K562 (cell line): ENCODE data around the gene ZNF335. TPM values are rescaled to one million over a fixed set of nuclear protein-coding genes. Genes with fewer than 3 reads are reported as not detected.

Source experiments
- ATF3 ChIP-seq, 2 experiments: fragments of 450-650 bp in 1 of 2; sonication (generic) in 1 of 2; formaldehyde crosslinking in 1 of 2; IDR thresholded peaks in 1 of 2; conservative IDR thresholded peaks in 1 of 2; 2 replicates each; pipeline versions ENCODE4 v1.6.1 to v1.8.1; 2016 to 2023; ENCODE audit warnings: mild to moderate bottlenecking in 2 of 2, moderate library complexity in 2 of 2, inconsistent platforms in 1 of 2, missing genetic modification reagents in 1 of 2
- BRD4 ChIP-seq: fragments of 200-600 bp; sonication (generic); IDR thresholded peaks from 2 replicates; pipeline ENCODE4 v1.6.1; 2017; ENCODE audit warnings: inconsistent platforms
- CCNT2 ChIP-seq: IDR thresholded peaks from 2 replicates; pipeline ENCODE4 v1.6.1; 2011; ENCODE audit warnings: borderline replicate concordance, low read depth, mild to moderate bottlenecking, moderate library complexity, mixed read lengths, low read length; ENCODE audit not compliant: insufficient read length; ENCODE audit errors: extremely low read depth
- CHD4 ChIP-seq: fragments of 200-600 bp; sonication (generic); IDR thresholded peaks from 3 replicates; pipeline ENCODE4 v1.6.1; 2012; ENCODE audit warnings: low read depth, mild to moderate bottlenecking, mixed read lengths, low read length, inconsistent platforms; ENCODE audit not compliant: insufficient read depth, insufficient replicate concordance, poor library complexity, severe bottlenecking
- EGR1 ChIP-seq: fragments of 450-650 bp; conservative IDR thresholded peaks from 2 replicates; pipeline ENCODE4 v1.6.1; 2017; ENCODE audit warnings: mild to moderate bottlenecking
- JUND ChIP-seq, 2 experiments: IDR thresholded peaks; 2 replicates in 1 of 2; 3 replicates in 1 of 2; pipeline ENCODE4 v1.6.1; 2011; ENCODE audit warnings: borderline replicate concordance in 2 of 2, low read depth in 2 of 2, low read length in 2 of 2, improper control_type of control experiment in 1 of 2, missing biosample characterization in 1 of 2, missing genetic modification characterization in 1 of 2, missing genetic modification reagents in 1 of 2
- LEF1 ChIP-seq: fragments of 450-650 bp; IDR thresholded peaks from 2 replicates; pipeline ENCODE4 v1.6.1; 2016; ENCODE audit warnings: mild to moderate bottlenecking
- MCM3 ChIP-seq: fragments of 450-650 bp; IDR thresholded peaks from 2 replicates; pipeline ENCODE4 v1.6.1; 2016
- MCM7 ChIP-seq, 2 experiments: fragments of 450-650 bp; IDR thresholded peaks; 2 replicates each; pipeline ENCODE4 v1.6.1; 2016 to 2018
- NR2C1 ChIP-seq, 2 experiments: fragments of 450-650 bp; IDR thresholded peaks; 2 replicates each; pipeline ENCODE4 v1.6.1; 2017; ENCODE audit warnings: mild to moderate bottlenecking in 2 of 2, antibody characterized with exemption in 1 of 2, inconsistent platforms in 1 of 2, missing compliant biosample characterization in 1 of 2, missing genetic modification characterization in 1 of 2
- NR2C2 ChIP-seq, 2 experiments: fragments of 200-800 bp in 1 of 2; sonication (Bioruptor generic) in 1 of 2; sonication (generic) in 1 of 2; formaldehyde crosslinking in 1 of 2; IDR thresholded peaks; 2 replicates each; pipeline versions ENCODE4 v1.6.1 to v1.8.0; 2016 to 2022; ENCODE audit warnings: mild to moderate bottlenecking in 1 of 2, missing compliant biosample characterization in 1 of 2, missing genetic modification characterization in 1 of 2, missing genetic modification reagents in 1 of 2
- PCBP1 ChIP-seq: fragments of 200-400 bp; formaldehyde crosslinking; IDR thresholded peaks from 2 replicates; pipeline ENCODE4 v1.6.1; 2018; ENCODE audit warnings: mild to moderate bottlenecking, low read depth, low read length; ENCODE audit not compliant: poor library complexity, severe bottlenecking
- POU5F1 ChIP-seq: fragments of 150-350 bp; IDR thresholded peaks from 2 replicates; pipeline ENCODE4 v1.6.1; 2014; ENCODE audit warnings: borderline replicate concordance, low read length, low read depth, mild to moderate bottlenecking; ENCODE audit not compliant: partially characterized antibody
- RAD21 ChIP-seq, 2 experiments: fragments of 250-450 bp in 1 of 2; fragments of 450-650 bp in 1 of 2; sonication (Bioruptor Pico) in 1 of 2; formaldehyde crosslinking in 1 of 2; IDR thresholded peaks in 1 of 2; conservative IDR thresholded peaks in 1 of 2; 2 replicates each; pipeline versions ENCODE4 v1.4.0 to v1.8.0; 2020 to 2022; ENCODE audit warnings: mild to moderate bottlenecking in 2 of 2, moderate library complexity in 1 of 2
- SMAD3 ChIP-seq: fragments of 450-650 bp; formaldehyde crosslinking; conservative IDR thresholded peaks from 2 replicates; pipeline ENCODE4 v1.4.0; 2020; ENCODE audit warnings: mild to moderate bottlenecking
- SREBF2 ChIP-seq: sonication (generic); formaldehyde crosslinking; IDR thresholded peaks from 2 replicates; pipeline ENCODE4 v1.4.0; 2020; ENCODE audit warnings: mild to moderate bottlenecking, missing genetic modification reagents
- TCF7L2 ChIP-seq: fragments of 150-350 bp; IDR thresholded peaks from 2 replicates; pipeline ENCODE4 v1.6.1; 2016; ENCODE audit warnings: low read depth, mild to moderate bottlenecking, low read length, moderate library complexity
- WHSC1 ChIP-seq: IDR thresholded peaks from one replicate; pipeline ENCODE4 v1.6.1; 2012; ENCODE audit warnings: low read length, control low read depth, inconsistent platforms
- ZNF124 ChIP-seq: sonication (generic); formaldehyde crosslinking; IDR thresholded peaks from 2 replicates; pipeline ENCODE4 v1.8.1; 2022; ENCODE audit warnings: missing genetic modification reagents
- ZNF174 ChIP-seq: fragments of 250-450 bp; sonication (Bioruptor Pico); IDR thresholded peaks from 2 replicates; pipeline ENCODE4 v1.4.0; 2020; ENCODE audit warnings: mild to moderate bottlenecking
- ZNF780A ChIP-seq: fragments of 250-450 bp; sonication (Bioruptor Pico); IDR thresholded peaks from 2 replicates; pipeline ENCODE4 v1.5.0; 2021; ENCODE audit warnings: mild to moderate bottlenecking
- polyA plus RNA-seq, 8 experiments: library from polyadenylated mRNA; depleted of rRNA in 4 of 8; stranded (reverse) in 5 of 8; unstranded in 3 of 8; fragments of >200 nt; fragmentation: Nextera tagmentation in 2 of 8; fragmentation: Illumina TruSeq in 1 of 8; extraction: Ambion mirVana in 2 of 8; extraction: Trizol in 1 of 8; gene quantifications; 2 replicates each; pipeline versions ENCODE4 v1.2.1 to v1.2.3, GENCODE V29; 2011 to 2014; ENCODE audit warnings: inconsistent platforms in 1 of 8, missing spikeins in 1 of 8
- total RNA-seq, 7 experiments: library from RNA; depleted of rRNA in 6 of 7; stranded (reverse); fragments of >200 nt in 6 of 7; fragmentation: Illumina TruSeq in 2 of 7; extraction: Trizol in 2 of 7; gene quantifications; 2 replicates each; pipeline versions ENCODE4 v1.2.1 to v1.2.3, GENCODE V29; 2011 to 2021; ENCODE audit warnings: low replicate concordance in 1 of 7
- TF ChIP-seq, protein P1 (sequence below): fragments of 250-450 bp; sonication (Bioruptor Pico); IDR thresholded peaks from 2 replicates; pipeline ENCODE4 v1.5.1; 2021; ENCODE audit warnings: mild to moderate bottlenecking
- TF ChIP-seq, protein P2 (sequence below): IDR thresholded peaks from 2 replicates; pipeline ENCODE4 v1.6.1; 2011; ENCODE audit warnings: borderline replicate concordance, low read depth, mild to moderate bottlenecking, moderate library complexity, low read length; ENCODE audit not compliant: insufficient read depth, poor library complexity, severe bottlenecking

Gene ZNF335
- total and polyA plus RNA-seq, 9 of the 15 experiments (the other 6 are each of a cell fraction or from before 2014, with no cell fraction given) = 0.39 to 16.0 (median 7.6) TPM

DNA sequence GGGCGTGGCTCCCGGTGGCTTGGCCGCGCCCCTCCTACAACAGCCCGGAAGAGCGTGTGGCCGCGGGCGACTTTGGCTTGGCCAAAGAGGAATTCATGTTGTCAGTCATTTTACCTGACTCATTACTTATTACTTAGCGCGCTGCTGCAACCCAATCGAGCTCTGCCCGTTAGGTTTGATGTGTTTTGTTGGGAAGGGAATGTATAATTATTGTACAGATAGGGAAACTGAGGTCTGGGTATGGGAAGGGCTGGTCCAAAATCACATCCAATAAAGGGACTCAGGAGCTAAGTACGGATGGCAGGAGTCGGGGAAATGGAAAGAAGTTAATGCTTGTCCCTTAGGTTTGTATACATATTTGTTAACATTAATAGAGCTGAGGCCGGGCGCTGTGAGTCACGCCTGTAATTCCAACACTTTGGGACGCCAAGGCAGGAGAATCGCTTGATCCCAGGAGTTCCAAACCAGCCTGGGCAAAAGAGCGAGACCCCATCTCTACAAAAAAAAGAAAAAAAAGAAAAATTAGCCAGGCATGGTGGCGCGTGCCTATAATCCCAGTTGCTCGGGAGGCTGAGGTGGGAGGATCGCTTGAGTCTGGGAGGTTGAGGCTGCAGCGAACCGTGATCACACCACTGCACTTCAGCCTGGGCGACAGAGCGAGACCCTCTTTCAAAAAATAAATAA is 639 bp upstream of the ZNF335 start (continued):
- TF ChIP-seq, protein P1, sequence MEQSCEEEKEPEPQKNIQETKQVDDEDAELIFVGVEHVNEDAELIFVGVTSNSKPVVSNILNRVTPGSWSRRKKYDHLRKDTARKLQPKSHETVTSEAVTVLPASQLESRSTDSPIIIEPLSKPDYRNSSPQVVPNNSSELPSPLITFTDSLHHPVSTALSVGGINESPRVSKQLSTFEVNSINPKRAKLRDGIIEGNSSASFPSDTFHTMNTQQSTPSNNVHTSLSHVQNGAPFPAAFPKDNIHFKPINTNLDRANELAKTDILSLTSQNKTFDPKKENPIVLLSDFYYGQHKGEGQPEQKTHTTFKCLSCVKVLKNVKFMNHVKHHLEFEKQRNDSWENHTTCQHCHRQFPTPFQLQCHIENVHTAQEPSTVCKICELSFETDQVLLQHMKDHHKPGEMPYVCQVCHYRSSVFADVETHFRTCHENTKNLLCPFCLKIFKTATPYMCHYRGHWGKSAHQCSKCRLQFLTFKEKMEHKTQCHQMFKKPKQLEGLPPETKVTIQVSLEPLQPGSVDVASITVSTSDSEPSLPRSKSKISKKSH (CRISPR knock-in tag) = no peak
- no peak for TF ChIP-seq ATF3 (IDR thresholded peaks at IDR 0.05)
- no peak for TF ChIP-seq ATF3 (CRISPR knock-in tag; conservative IDR thresholded peaks at IDR 0.05)
- TF ChIP-seq POU5F1 = no peak
- no peak for TF ChIP-seq ZNF174 (CRISPR knock-in tag)
- peak; percentile 42 for TF ChIP-seq CCNT2
- no peak for TF ChIP-seq SREBF2
- no peak for TF ChIP-seq SMAD3
- no peak for TF ChIP-seq JUND (IDR thresholded peaks at IDR 0.05; ENCODE audit: borderline replicate concordance, low read depth, low read length)
- no peak; the same call in 1 of the 3 replicates for TF ChIP-seq JUND (tag; IDR thresholded peaks at IDR 0.05; ENCODE audit: borderline replicate concordance, low read depth, low read length)
- TF ChIP-seq PCBP1 = no peak
- no peak for TF ChIP-seq TCF7L2
- TF ChIP-seq, protein P2, sequence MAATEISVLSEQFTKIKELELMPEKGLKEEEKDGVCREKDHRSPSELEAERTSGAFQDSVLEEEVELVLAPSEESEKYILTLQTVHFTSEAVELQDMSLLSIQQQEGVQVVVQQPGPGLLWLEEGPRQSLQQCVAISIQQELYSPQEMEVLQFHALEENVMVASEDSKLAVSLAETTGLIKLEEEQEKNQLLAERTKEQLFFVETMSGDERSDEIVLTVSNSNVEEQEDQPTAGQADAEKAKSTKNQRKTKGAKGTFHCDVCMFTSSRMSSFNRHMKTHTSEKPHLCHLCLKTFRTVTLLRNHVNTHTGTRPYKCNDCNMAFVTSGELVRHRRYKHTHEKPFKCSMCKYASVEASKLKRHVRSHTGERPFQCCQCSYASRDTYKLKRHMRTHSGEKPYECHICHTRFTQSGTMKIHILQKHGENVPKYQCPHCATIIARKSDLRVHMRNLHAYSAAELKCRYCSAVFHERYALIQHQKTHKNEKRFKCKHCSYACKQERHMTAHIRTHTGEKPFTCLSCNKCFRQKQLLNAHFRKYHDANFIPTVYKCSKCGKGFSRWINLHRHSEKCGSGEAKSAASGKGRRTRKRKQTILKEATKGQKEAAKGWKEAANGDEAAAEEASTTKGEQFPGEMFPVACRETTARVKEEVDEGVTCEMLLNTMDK = no peak
- no peak for TF ChIP-seq ZNF780A (CRISPR knock-in tag)
- no peak for TF ChIP-seq CHD4
- TF ChIP-seq NR2C1 (IDR thresholded peaks at IDR 0.05) = no peak
- TF ChIP-seq NR2C1 (tag; IDR thresholded peaks at IDR 0.05) = no peak
- TF ChIP-seq MCM3 = no peak
- no peak for TF ChIP-seq ZNF124 (CRISPR knock-in tag)
- TF ChIP-seq RAD21 (CRISPR knock-in tag; conservative IDR thresholded peaks at IDR 0.05 in 1 of 2, IDR thresholded peaks at IDR 0.05 in 1 of 2) = no peak
- no peak for TF ChIP-seq NR2C2 (CRISPR knock-in tag; IDR thresholded peaks at IDR 0.05)
- no peak for TF ChIP-seq NR2C2 (tag; IDR thresholded peaks at IDR 0.05)
- TF ChIP-seq WHSC1 = no peak
- TF ChIP-seq MCM7 (IDR thresholded peaks at IDR 0.05) = no peak
- TF ChIP-seq LEF1 = no peak
- TF ChIP-seq BRD4 = no peak
- TF ChIP-seq EGR1 = no peak
